ENCODE measurements around the gene SLC2A13.
"Not testable (repeated sequence)": the region's sequence is repeated elsewhere in the genome, so short reads cannot be mapped to it uniquely, and the experiment has no call there.

The SLC2A13 gene

GRCh38 chr12:39860695-39861094 is 245.2 kb downstream of the SLC2A13 start:
- DNase-seq, result no peak

GRCh38 chr12:39853003-39853402 is 252.9 kb downstream of the SLC2A13 start:
- no peak for DNase-seq

- DNase-seq, result no peak
Measured at GRCh38 chr12:39852346-39852745, 253.5 kb downstream of the SLC2A13 start.

GRCh38 chr12:39848218-39848617 is 257.7 kb downstream of the SLC2A13 start:
- DNase-seq, result not testable (repeated sequence)

GRCh38 chr12:39846971-39847650 is 258.8 kb downstream of the SLC2A13 start:
- DNase-seq, result no peak

- DNase-seq, result peak; percentile 39
Measured at GRCh38 chr12:39846304-39846703, 259.6 kb downstream of the SLC2A13 start.

GRCh38 chr12:39840422-39840821 is 265.5 kb downstream of the SLC2A13 start:
- no peak for DNase-seq

- no peak for DNase-seq
Measured at GRCh38 chr12:39839072-39839471, 266.8 kb downstream of the SLC2A13 start.

GRCh38 chr12:39835517-39836489 is 270.1 kb downstream of the SLC2A13 start:
- DNase-seq, result no peak

GRCh38 chr12:39831587-39832315 is 274.1 kb downstream of the SLC2A13 start:
- no peak for DNase-seq

- no peak for DNase-seq
Measured at GRCh38 chr12:39830852-39831520, 274.9 kb downstream of the SLC2A13 start.

- no peak for DNase-seq
Measured at GRCh38 chr12:39830171-39830570, 275.7 kb downstream of the SLC2A13 start.

GRCh38 chr12:39824505-39825212 is 281.2 kb downstream of the SLC2A13 start:
- DNase-seq, result peak; percentile 37

GRCh38 chr12:39816671-39817185 is 289.2 kb downstream of the SLC2A13 start:
- no peak for DNase-seq

- DNase-seq, result no peak
Measured at GRCh38 chr12:39815746-39816145, 290.1 kb downstream of the SLC2A13 start.

GRCh38 chr12:39814626-39815025 is 291.3 kb downstream of the SLC2A13 start:
- peak; percentile 19 for DNase-seq

GRCh38 chr12:39813776-39814175 is 292.1 kb downstream of the SLC2A13 start:
- DNase-seq, result peak; percentile 70

GRCh38 chr12:39812456-39812855 is 293.4 kb downstream of the SLC2A13 start:
- DNase-seq, result not testable (repeated sequence)

GRCh38 chr12:39807043-39807442 is 298.8 kb downstream of the SLC2A13 start:
- no peak for DNase-seq

GRCh38 chr12:39805651-39806050 is 300.2 kb downstream of the SLC2A13 start:
- DNase-seq, result no peak

- DNase-seq, result no peak
Measured at GRCh38 chr12:39804898-39805297, 301.0 kb downstream of the SLC2A13 start.

- DNase-seq, result no peak
Measured at GRCh38 chr12:39804479-39804878, 301.4 kb downstream of the SLC2A13 start.
